ENCODE data around the gene TSPAN33.

DNA sequence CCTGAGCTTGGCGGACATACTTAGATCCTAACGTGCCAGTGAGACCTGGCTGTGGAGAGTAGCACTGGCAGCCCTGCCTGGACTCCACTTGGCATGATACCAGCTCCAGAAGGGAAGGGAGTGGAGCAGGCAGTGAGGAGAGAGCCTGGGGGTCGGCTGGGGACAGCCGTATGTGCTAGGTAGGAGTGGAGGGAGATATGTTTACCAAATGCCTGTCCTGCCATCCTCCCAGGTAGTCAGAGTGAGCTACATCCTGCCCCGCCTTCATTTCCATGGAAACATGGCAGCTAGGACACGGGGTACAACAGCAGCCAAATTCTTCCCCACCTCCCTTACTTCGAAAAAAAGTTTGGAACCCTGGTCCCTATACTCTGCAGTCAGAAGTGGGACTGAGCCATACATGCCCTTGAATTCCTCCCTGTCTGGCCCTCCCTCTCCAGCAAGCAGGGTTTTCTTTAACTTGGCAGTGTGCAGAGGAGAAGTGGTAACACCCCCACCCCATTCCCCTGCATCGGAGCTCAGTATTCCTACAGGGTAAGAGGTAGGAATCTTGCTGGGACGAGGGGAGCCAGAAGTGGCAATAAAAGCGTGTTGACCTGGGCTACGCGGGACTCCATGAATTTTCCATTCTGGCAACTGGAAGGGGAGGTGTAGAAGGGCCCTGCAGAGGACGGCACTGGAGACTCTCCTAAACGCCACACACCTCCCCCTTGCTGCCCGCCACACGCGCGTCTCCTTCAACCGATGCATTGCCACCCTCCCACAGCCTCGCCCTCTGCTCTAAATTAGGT is 23.9 kb downstream of the TSPAN33 start:
- TF ChIP-seq, protein P1, sequence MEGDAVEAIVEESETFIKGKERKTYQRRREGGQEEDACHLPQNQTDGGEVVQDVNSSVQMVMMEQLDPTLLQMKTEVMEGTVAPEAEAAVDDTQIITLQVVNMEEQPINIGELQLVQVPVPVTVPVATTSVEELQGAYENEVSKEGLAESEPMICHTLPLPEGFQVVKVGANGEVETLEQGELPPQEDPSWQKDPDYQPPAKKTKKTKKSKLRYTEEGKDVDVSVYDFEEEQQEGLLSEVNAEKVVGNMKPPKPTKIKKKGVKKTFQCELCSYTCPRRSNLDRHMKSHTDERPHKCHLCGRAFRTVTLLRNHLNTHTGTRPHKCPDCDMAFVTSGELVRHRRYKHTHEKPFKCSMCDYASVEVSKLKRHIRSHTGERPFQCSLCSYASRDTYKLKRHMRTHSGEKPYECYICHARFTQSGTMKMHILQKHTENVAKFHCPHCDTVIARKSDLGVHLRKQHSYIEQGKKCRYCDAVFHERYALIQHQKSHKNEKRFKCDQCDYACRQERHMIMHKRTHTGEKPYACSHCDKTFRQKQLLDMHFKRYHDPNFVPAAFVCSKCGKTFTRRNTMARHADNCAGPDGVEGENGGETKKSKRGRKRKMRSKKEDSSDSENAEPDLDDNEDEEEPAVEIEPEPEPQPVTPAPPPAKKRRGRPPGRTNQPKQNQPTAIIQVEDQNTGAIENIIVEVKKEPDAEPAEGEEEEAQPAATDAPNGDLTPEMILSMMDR (optimal IDR thresholded peaks at IDR 0.05 in 1 of 3, IDR thresholded peaks at IDR 0.05 in 1 of 3, conservative IDR thresholded peaks at IDR 0.05 in 1 of 3; ENCODE audit: extremely low read depth in 1 of 3, insufficient read depth in 2 of 3, low read length in 3 of 3): no peak
- TF ChIP-seq EZH2 (IDR thresholded peaks at IDR 0.05; ENCODE audit: low read length): no peak

Data from keratinocyte (primary cell).